OCI-LY1 (cell line): Measurements from ENCODE around the gene PLPP4.

Experiments
- EZH2 ChIP-seq: fragments of 200-600 bp; sonication (generic), shearing (Covaris generic); IDR thresholded peaks from 2 replicates; pipeline ENCODE4 v1.8.0; 2017; ENCODE audit warnings: borderline replicate concordance, mixed run types, mild to moderate bottlenecking, antibody characterized with exemption, low read length, moderate library complexity, mixed read lengths
- TF ChIP-seq, protein P1 (sequence below): fragments of 200-600 bp; sonication (generic), shearing (Covaris generic); IDR thresholded peaks from 2 replicates; pipeline ENCODE4 v1.5.1; 2017; ENCODE audit warnings: mild to moderate bottlenecking, antibody characterized with exemption, low read length, moderate library complexity, mixed read lengths

DNA sequence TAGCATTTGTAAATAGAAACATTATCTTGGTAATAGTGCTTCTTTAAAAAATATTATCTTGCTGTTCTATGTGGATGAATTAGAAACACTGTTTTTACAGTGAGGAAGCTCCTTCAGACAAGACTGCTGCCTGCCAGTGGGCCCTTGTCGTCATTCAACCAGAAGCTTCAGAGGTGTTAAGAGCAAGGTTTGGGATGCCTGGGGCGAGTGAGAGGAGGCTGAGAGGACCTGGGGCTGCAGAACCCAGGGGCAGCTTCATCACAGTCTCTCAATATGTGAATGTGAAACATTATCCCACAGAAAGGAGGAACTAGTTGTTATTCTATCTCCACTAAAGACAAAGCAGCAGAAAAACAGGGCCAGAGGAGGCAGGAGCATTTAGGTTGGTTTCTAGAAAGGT lies 8.1 kb downstream of the PLPP4 start:
- no peak for TF ChIP-seq EZH2
- TF ChIP-seq, protein P1, sequence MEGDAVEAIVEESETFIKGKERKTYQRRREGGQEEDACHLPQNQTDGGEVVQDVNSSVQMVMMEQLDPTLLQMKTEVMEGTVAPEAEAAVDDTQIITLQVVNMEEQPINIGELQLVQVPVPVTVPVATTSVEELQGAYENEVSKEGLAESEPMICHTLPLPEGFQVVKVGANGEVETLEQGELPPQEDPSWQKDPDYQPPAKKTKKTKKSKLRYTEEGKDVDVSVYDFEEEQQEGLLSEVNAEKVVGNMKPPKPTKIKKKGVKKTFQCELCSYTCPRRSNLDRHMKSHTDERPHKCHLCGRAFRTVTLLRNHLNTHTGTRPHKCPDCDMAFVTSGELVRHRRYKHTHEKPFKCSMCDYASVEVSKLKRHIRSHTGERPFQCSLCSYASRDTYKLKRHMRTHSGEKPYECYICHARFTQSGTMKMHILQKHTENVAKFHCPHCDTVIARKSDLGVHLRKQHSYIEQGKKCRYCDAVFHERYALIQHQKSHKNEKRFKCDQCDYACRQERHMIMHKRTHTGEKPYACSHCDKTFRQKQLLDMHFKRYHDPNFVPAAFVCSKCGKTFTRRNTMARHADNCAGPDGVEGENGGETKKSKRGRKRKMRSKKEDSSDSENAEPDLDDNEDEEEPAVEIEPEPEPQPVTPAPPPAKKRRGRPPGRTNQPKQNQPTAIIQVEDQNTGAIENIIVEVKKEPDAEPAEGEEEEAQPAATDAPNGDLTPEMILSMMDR = no peak
